B cell (primary cell): Measurements from ENCODE around the gene S100A12.

Experiments used
- EZH2 ChIP-seq: IDR thresholded peaks from 2 replicates; pipeline ENCODE4 v1.6.1; 2012; ENCODE audit warnings: borderline replicate concordance, low read depth, mild to moderate bottlenecking, moderate library complexity, low read length; ENCODE audit not compliant: insufficient read depth, poor library complexity, severe bottlenecking
- TF ChIP-seq, protein P1 (sequence below): fragments of 200-600 bp; IDR thresholded peaks from one replicate; pipeline ENCODE4 v1.8.0; 2022; ENCODE audit warnings: antibody characterized with exemption, mild to moderate bottlenecking

GRCh38 chr1:153386500-153386901, 11.1 kb upstream of the S100A12 start:
- TF ChIP-seq, protein P1, sequence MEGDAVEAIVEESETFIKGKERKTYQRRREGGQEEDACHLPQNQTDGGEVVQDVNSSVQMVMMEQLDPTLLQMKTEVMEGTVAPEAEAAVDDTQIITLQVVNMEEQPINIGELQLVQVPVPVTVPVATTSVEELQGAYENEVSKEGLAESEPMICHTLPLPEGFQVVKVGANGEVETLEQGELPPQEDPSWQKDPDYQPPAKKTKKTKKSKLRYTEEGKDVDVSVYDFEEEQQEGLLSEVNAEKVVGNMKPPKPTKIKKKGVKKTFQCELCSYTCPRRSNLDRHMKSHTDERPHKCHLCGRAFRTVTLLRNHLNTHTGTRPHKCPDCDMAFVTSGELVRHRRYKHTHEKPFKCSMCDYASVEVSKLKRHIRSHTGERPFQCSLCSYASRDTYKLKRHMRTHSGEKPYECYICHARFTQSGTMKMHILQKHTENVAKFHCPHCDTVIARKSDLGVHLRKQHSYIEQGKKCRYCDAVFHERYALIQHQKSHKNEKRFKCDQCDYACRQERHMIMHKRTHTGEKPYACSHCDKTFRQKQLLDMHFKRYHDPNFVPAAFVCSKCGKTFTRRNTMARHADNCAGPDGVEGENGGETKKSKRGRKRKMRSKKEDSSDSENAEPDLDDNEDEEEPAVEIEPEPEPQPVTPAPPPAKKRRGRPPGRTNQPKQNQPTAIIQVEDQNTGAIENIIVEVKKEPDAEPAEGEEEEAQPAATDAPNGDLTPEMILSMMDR, result no peak
- no peak for TF ChIP-seq EZH2
